ENCODE results near the gene COBL. TPM values are rescaled to one million over a fixed set of nuclear protein-coding genes. Genes with fewer than 3 reads are reported as not detected.

The COBL gene
- total RNA-seq, 1 experiment from 2014 or later, result 0.39 TPM

GRCh38 chr7:51118628-51119027 lies 198.0 kb downstream of the COBL start:
- Histone ChIP-seq H3K36me3 (ENCODE audit: control insufficient read depth, insufficient read depth, low read length) (no peaks in the 10 kb centered on the region), H3K27ac (ENCODE audit: low read length) (no peak overlapping the region), H3K4me3 (ENCODE audit: low read depth in 2 of 2, low read length in 2 of 2) (no peak overlapping the region), H3K27me3 (ENCODE audit: control insufficient read depth, insufficient read depth, low read length) (peaks cover 2% of the 10 kb centered on the region; the same call in 1 of the 2 replicates), H3K9me3 (ENCODE audit: control insufficient read depth, insufficient read depth, low read depth, low read length) (peaks cover 11% of the 10 kb centered on the region; the same call in 1 of the 2 replicates), H3K4me1 (ENCODE audit: control insufficient read depth, insufficient read depth, low read length) (no peaks in the 10 kb centered on the region)
- ATAC-seq (no peak), DNase-seq (ENCODE audit: low read depth, low spot score) (no peak)
- ChIA-PET CTCF (no interaction called here), POLR2A (no interaction called here)
- no TSS peak for BruUV-seq (replicated peaks)
- TF ChIP-seq CTCF (IDR thresholded peaks at IDR 0.05) (no peak), POLR2AphosphoS5 (IDR thresholded peaks at IDR 0.05; ENCODE audit: low read depth, low read length) (no peak), TCF7L2 (IDR thresholded peaks at IDR 0.05; ENCODE audit: low read depth, low read length) (no peak), SIN3A (IDR thresholded peaks at IDR 0.05; ENCODE audit: borderline replicate concordance, insufficient read depth, low read depth, low read length) (no peak)
- TF ChIP-seq, protein P1, sequence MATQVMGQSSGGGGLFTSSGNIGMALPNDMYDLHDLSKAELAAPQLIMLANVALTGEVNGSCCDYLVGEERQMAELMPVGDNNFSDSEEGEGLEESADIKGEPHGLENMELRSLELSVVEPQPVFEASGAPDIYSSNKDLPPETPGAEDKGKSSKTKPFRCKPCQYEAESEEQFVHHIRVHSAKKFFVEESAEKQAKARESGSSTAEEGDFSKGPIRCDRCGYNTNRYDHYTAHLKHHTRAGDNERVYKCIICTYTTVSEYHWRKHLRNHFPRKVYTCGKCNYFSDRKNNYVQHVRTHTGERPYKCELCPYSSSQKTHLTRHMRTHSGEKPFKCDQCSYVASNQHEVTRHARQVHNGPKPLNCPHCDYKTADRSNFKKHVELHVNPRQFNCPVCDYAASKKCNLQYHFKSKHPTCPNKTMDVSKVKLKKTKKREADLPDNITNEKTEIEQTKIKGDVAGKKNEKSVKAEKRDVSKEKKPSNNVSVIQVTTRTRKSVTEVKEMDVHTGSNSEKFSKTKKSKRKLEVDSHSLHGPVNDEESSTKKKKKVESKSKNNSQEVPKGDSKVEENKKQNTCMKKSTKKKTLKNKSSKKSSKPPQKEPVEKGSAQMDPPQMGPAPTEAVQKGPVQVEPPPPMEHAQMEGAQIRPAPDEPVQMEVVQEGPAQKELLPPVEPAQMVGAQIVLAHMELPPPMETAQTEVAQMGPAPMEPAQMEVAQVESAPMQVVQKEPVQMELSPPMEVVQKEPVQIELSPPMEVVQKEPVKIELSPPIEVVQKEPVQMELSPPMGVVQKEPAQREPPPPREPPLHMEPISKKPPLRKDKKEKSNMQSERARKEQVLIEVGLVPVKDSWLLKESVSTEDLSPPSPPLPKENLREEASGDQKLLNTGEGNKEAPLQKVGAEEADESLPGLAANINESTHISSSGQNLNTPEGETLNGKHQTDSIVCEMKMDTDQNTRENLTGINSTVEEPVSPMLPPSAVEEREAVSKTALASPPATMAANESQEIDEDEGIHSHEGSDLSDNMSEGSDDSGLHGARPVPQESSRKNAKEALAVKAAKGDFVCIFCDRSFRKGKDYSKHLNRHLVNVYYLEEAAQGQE (IDR thresholded peaks at IDR 0.05; ENCODE audit: insufficient read depth in 1 of 2, low read depth in 2 of 2, low read length in 1 of 2), result no peak
- intact Hi-C loops (cut with micrococcal nuclease; ENCODE audit: unreplicated experiment) (no loop called here), in situ Hi-C loops (cut with HindIII; ENCODE audit: low pct_unique_long_range_greater_than_20kb, low sequenced_read_pairs) (no loop called here)

DNA sequence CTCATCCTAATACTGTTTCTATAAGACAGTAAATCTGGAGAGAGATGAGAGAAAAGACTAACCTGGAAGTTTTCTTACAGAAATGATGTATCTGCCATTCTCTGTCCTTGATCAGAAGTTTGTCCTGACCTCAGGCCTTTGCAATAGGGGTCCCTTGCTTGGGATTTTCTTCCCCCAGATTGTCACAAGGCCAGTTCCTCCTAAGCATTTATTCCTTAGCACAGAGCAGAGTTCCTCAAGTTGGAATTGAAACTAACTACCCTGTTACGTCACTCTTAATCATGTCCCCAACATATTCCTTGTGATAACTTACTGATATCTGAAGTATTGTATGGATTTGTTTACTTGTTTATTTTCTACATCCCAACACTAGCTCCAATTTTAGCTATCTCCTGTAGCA lies 202.1 kb downstream of the COBL start:
- BruUV-seq (replicated peaks), result no TSS peak
- no peak overlapping the region for H3K4me3 ChIP-seq (ENCODE audit: low read depth in 2 of 2, low read length in 2 of 2)
- no peaks in the 10 kb centered on the region for H3K4me1 ChIP-seq (ENCODE audit: control insufficient read depth, insufficient read depth, low read length)
- intact Hi-C loops (cut with micrococcal nuclease; ENCODE audit: unreplicated experiment) (no loop called here), in situ Hi-C loops (cut with HindIII; ENCODE audit: low pct_unique_long_range_greater_than_20kb, low sequenced_read_pairs) (no loop called here)
- ATAC-seq (no peak), DNase-seq (ENCODE audit: low read depth, low spot score) (no peak)
- H3K27me3 ChIP-seq (ENCODE audit: control insufficient read depth, insufficient read depth, low read length), result no peaks in the 10 kb centered on the region
- POLR2A ChIA-PET, result no interaction called here
- H3K9me3 ChIP-seq (ENCODE audit: control insufficient read depth, insufficient read depth, low read depth, low read length), result peaks cover 11% of the 10 kb centered on the region; the same call in 1 of the 2 replicates
- no peak overlapping the region for H3K27ac ChIP-seq (ENCODE audit: low read length)
- TF ChIP-seq TCF7L2 (IDR thresholded peaks at IDR 0.05; ENCODE audit: low read depth, low read length), result no peak
- TF ChIP-seq, protein P1 (IDR thresholded peaks at IDR 0.05; ENCODE audit: insufficient read depth in 1 of 2, low read depth in 2 of 2, low read length in 1 of 2), result no peak
- no peak for TF ChIP-seq SIN3A (IDR thresholded peaks at IDR 0.05; ENCODE audit: borderline replicate concordance, insufficient read depth, low read depth, low read length)
- no peak for TF ChIP-seq CTCF (IDR thresholded peaks at IDR 0.05)
- TF ChIP-seq POLR2AphosphoS5 (IDR thresholded peaks at IDR 0.05; ENCODE audit: low read depth, low read length), result no peak
- H3K36me3 ChIP-seq (ENCODE audit: control insufficient read depth, insufficient read depth, low read length), result no peaks in the 10 kb centered on the region
- CTCF ChIA-PET, result no interaction called here
